ENCODE data around the gene PIK3CG. TPM values are rescaled to one million over a fixed set of nuclear protein-coding genes. Genes with fewer than 3 reads are reported as not detected.
"Not testable (repeated sequence)": the region's sequence is repeated elsewhere in the genome, so short reads cannot be mapped to it uniquely, and the experiment has no call there.

The PIK3CG gene
- total RNA-seq, 1 donor from 2014 or later: 1.7 TPM

DNA sequence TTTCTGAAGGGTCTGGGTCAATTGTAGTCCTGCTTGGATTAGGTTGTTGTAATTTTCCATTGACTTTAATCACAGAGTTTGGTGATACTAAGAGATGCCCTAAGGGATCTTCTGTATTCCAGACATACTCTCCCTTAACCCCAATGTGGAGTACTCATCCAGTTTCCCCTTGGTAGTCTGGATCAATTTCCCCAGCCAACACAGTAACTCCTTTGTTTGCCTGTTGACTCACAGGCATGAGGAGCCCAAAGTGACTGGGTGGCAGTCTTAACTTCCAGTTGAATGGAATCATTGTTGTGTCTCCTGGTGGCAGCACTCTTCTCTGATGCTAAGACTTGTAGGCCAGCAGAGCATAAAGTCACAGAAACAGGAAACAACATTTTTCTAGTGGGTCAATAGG is 41.5 kb upstream of the PIK3CG start:
- H3K27me3 ChIP-seq (ENCODE audit: low read depth): no peaks in the 10 kb centered on the region
- H3K4me3 ChIP-seq: no peak overlapping the region
- no peaks in the 10 kb centered on the region for H3K4me1 ChIP-seq
- DNase-seq: no peak
- intact Hi-C loops (cut with micrococcal nuclease): no loop called here
- H3K9me3 ChIP-seq (replicated peaks): no peaks in the 10 kb centered on the region
- H3K36me3 ChIP-seq: no peaks in the 10 kb centered on the region
- no peak overlapping the region for H3K27ac ChIP-seq (replicated peaks)
- TF ChIP-seq, protein P1, sequence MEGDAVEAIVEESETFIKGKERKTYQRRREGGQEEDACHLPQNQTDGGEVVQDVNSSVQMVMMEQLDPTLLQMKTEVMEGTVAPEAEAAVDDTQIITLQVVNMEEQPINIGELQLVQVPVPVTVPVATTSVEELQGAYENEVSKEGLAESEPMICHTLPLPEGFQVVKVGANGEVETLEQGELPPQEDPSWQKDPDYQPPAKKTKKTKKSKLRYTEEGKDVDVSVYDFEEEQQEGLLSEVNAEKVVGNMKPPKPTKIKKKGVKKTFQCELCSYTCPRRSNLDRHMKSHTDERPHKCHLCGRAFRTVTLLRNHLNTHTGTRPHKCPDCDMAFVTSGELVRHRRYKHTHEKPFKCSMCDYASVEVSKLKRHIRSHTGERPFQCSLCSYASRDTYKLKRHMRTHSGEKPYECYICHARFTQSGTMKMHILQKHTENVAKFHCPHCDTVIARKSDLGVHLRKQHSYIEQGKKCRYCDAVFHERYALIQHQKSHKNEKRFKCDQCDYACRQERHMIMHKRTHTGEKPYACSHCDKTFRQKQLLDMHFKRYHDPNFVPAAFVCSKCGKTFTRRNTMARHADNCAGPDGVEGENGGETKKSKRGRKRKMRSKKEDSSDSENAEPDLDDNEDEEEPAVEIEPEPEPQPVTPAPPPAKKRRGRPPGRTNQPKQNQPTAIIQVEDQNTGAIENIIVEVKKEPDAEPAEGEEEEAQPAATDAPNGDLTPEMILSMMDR (IDR thresholded peaks at IDR 0.05; ENCODE audit: borderline replicate concordance): no peak

DNA sequence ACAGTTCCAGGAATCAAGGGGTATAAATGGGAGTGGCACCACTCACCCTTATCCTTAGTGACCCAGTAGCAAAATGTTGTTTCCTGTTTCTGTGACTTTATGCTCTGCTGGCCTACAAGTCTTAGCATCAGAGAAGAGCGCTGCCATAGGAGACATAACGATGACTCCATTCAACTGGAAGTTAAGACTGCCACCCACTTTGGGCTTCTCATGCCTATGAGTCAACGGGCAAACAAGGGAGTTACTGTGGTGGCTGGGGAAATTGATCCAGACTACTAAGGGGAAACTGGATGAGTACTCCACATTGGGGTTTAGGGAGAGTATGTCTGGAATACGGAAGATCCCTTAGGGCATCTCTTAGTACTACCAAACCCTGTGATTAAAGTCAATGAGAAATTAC is 40.6 kb upstream of the PIK3CG start:
- no peaks in the 10 kb centered on the region for H3K27me3 ChIP-seq (ENCODE audit: low read depth)
- intact Hi-C loops (cut with micrococcal nuclease): no loop called here
- peaks cover 5% of the 10 kb centered on the region for H3K9me3 ChIP-seq (replicated peaks)
- DNase-seq: no peak
- no peaks in the 10 kb centered on the region for H3K36me3 ChIP-seq
- H3K27ac ChIP-seq (replicated peaks): no peak overlapping the region
- TF ChIP-seq, protein P1 (IDR thresholded peaks at IDR 0.05; ENCODE audit: borderline replicate concordance): no peak
- H3K4me3 ChIP-seq: no peak overlapping the region
- H3K4me1 ChIP-seq: no peaks in the 10 kb centered on the region

DNA sequence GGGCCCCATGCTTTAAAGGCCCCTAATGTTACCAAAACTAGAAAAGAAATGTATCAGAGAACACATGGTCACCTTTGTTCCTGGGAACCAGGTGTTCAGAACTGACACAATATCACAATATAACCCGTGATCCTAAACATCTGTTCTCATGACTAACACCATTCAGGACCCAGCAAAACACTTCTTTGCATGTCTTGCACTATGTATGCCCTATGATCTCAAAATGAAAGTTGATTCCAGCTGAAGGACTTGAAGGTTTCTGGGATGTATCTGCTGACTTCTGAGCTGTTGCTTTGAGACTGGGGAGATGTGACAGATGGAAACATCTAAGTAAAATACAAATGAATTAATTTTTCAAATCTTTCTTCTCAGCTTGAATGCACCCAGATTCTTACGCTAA is 37.5 kb upstream of the PIK3CG start:
- Histone ChIP-seq H3K36me3 (no peaks in the 10 kb centered on the region), H3K4me1 (no peaks in the 10 kb centered on the region), H3K27me3 (ENCODE audit: low read depth) (no peaks in the 10 kb centered on the region), H3K27ac (replicated peaks) (no peak overlapping the region), H3K4me3 (no peak overlapping the region), H3K9me3 (replicated peaks) (peaks cover 15% of the 10 kb centered on the region)
- TF ChIP-seq, protein P1 (IDR thresholded peaks at IDR 0.05; ENCODE audit: borderline replicate concordance): no peak
- intact Hi-C loops (cut with micrococcal nuclease): no loop called here
- no peak for DNase-seq

DNA sequence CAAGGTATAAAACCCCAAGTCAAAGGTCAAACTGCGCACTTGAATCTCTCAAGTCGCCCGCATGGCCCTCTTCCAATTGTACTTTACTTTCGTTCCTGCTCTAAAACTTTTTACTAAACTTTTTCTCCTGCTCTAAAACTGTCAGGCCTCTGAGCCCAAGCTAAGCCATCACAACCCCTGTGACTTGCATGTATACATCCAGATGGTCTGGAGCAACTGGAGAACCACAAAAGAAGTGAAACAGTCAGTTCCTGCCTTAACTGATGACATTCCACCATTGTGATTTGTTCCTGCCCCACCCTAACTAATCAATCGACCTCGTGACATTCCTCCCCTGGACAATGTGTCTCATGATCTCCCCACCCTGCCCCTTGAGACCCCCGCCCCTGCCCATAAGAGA is 35.6 kb upstream of the PIK3CG start:
- Histone ChIP-seq H3K9me3 (replicated peaks) (peaks cover 15% of the 10 kb centered on the region), H3K27me3 (ENCODE audit: low read depth) (no peaks in the 10 kb centered on the region), H3K36me3 (no peaks in the 10 kb centered on the region), H3K27ac (replicated peaks) (no peak overlapping the region), H3K4me1 (no peaks in the 10 kb centered on the region), H3K4me3 (no peak overlapping the region)
- TF ChIP-seq, protein P1 (IDR thresholded peaks at IDR 0.05; ENCODE audit: borderline replicate concordance): no peak
- no peak for DNase-seq
- intact Hi-C loops (cut with micrococcal nuclease): no loop called here

DNA sequence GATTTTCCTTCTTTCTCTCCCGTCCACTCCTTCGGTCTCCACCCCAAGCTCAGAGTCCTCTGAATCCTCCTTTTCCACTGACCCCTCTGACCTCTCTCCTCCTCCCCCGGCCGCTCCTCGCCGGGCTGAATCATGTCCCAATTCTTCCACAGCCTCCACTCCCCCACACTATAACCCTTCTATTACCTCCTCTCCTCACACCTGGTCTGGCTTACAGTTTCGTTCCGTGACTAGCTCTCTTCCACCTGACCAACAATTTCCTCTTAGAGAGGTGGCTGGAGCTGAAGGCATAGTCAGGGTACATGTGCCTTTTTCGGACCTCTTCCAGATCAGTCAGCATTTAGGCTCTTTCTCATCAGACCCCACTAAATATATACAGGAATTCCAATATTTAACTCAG is 34.2 kb upstream of the PIK3CG start:
- H3K4me1 ChIP-seq; H3K4me3 ChIP-seq; H3K27ac ChIP-seq (replicated peaks); DNase-seq; intact Hi-C loops (cut with micrococcal nuclease); H3K36me3 ChIP-seq; H3K27me3 ChIP-seq (ENCODE audit: low read depth): not testable (repeated sequence)
- H3K9me3 ChIP-seq (replicated peaks): peaks cover 15% of the 10 kb centered on the region

DNA sequence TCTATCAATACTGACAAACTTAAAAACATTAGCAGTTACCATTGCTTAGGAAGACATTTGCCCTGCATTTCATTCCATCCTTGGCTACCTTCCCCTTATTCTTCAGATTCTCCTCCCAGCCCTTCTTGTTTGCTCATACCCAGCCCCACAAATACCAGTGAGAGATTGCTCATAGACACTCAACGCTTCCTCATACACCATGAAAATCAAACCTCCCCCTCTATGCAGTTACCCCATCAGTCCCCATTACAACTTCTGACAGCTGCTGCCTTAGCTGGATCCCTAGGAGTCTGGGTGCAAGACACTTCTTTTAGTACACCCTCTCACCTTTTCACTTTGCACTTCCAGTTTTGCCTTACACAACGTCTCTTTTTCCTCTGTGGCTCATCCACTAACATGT is 28.3 kb upstream of the PIK3CG start:
- Histone ChIP-seq H3K4me1 (no peaks in the 10 kb centered on the region), H3K4me3 (no peak overlapping the region), H3K36me3 (no peaks in the 10 kb centered on the region), H3K27ac (replicated peaks) (no peak overlapping the region), H3K27me3 (ENCODE audit: low read depth) (peaks cover 5% of the 10 kb centered on the region), H3K9me3 (replicated peaks) (no peaks in the 10 kb centered on the region)
- TF ChIP-seq, protein P1 (IDR thresholded peaks at IDR 0.05; ENCODE audit: borderline replicate concordance): no peak
- intact Hi-C loops (cut with micrococcal nuclease): no loop called here
- no peak for DNase-seq

All from left ventricle myocardium inferior (tissue), 1 donor.